ENCODE measurements around the gene RANBP10. TPM values are rescaled to one million over a fixed set of nuclear protein-coding genes. Genes with fewer than 3 reads are reported as not detected.
A peak's percentile ranks its signal among the peaks of the same experiment; 100 is the strongest.

Gene RANBP10
- total RNA-seq, 1 experiment from 2014 or later, result 8.3 TPM

DNA sequence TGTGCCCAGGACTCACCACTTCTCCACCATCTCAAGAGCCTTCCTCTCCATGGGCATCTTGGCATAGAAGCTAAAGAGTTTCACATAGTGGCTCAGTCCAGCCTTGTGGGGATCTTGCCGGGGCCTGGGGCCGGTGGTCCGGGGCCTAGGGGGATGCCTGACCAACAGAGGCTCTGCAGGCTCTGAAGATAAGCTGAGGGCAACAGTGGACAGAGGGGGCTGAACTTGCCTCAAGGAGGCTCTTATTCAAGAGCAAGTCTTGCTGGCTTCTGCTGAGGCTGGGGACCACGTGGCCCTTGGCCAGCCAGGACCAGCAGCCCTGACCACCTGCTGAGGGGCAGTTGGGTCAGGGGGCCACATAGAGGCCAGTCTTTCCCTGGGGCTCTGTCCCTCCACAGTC, 22.3 kb upstream of the RANBP10 start:
- no peak for DNase-seq (ENCODE audit: low spot score)

DNA sequence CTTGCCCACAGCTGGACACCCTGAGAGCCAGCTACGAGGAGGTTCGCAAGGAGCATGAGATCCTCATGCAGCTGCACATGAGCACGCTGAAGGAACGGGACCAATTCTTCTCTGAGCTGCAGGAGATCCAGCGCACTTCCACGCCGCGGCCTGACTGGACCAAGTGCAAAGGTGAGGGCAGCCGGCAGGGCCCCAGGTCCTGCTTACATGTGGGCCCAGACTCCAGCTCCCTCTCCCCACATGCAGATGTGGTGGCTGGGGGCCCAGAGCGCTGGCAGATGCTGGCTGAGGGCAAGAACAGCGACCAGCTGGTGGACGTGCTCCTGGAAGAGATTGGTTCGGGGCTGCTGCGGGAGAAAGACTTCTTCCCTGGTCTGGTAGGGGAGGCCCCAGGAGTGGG, 19.5 kb upstream of the RANBP10 start:
- no peak for DNase-seq (ENCODE audit: low spot score)

DNA sequence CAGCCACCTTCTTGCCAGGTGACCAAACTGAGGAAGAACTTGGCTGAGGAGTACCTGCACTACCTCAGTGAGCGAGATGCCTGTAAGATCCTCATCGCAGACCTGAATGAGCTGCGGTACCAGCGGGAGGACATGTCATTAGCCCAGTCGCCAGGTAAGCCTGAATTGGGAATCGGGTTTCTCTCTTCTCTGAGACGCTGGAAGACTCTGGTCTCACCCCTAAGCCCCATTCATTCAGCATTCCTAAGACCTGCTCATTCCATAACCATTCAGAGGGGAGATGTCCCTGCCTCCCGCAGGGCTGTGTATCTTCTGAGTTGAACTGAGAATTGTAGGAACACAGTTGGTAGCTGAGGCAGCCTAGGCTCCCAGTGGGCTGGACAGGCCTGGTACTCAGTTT, 18.8 kb upstream of the RANBP10 start:
- no peak for DNase-seq (ENCODE audit: low spot score)

DNA sequence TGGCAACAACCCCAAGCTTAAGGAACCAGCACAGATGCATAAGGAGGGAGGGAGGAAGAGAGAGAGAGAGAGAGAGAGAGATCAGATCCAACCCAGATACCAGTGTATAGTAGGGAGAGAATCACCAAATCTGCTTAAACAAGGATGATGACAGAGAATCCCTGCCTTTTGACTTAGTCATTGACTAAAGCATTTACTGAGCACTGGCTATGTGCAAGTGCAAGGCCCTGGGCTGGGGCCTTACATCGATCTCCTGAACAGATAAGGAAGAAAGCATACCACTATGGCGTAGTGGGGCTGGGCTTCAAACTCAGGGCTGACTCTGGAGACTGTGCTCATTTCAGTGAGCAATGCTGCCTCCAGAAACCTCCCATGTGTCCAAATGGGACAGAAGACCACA, 16.2 kb upstream of the RANBP10 start:
- no peak for DNase-seq (ENCODE audit: low spot score)

DNA sequence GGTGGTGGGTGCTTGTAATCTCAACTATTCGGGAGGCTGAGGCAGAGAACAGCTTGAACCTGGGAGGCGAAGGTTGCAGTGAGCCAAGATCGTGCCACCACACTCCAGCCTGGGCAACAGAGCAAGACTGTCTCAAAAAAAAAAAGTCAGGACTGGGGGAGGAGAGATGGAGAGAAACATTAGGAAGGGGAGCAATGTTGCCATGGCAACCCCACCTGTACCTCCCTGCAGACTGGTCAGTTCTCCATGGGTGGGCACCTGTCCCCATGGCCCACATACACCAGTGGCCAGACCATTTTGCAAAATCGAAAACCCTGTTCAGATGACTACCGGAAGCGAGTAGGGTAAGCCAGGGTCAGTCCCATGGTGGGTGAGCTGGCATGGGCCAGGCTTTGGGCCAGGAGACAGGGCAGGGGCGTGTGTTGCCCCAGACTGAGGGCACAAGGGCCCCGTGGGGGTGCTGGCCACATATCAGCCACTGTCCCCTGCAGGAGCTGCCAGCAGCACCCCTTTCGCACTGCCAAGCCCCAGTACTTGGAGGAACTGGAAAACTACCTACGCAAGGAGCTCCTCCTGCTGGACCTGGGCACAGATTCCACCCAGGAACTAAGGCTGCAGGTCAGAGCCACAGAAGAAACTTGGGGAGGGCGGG, 14.4 kb upstream of the RANBP10 start:
- DNase-seq (ENCODE audit: low spot score), result peak; percentile 42

DNA sequence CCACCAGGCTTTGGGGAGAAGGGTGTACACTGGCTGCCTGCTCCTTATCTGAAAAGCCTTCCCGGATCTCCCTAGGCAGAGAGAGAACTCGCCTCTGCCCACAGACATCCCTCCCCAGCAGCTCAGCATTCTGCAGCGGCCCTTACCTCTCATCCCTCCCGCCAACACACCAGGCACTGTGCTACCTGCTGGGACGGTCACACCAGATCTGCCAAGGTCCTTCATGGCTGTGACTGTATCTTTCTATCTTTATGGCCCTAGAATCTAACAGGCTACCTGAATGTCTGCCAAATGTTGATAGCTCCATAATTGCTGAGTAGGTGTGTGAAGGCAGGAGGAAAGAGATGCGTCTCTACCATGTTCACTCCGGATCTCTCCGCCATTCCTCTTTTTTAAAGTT, 8.2 kb upstream of the RANBP10 start:
- DNase-seq (ENCODE audit: low spot score), result peak; percentile 35

DNA sequence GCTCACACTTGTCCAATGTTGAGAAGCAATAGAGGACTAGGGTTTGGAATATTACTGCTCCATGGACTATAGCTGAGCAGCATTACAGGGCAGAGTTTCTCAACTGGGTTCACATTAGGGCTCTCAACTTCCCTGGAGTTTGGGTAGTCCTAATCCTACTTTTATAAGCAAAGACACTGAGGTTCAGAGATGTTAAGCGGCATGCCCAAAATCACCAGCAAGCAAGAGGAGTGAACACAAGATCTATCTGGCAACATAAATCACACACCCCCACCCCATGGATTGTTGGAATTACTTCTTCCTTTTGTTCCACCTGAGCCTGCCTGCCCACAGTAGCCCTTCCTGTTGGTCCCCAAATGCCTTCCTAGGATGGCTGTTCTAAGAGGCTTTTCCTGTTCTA, 5.5 kb upstream of the RANBP10 start:
- DNase-seq (ENCODE audit: low spot score), result no peak

DNA sequence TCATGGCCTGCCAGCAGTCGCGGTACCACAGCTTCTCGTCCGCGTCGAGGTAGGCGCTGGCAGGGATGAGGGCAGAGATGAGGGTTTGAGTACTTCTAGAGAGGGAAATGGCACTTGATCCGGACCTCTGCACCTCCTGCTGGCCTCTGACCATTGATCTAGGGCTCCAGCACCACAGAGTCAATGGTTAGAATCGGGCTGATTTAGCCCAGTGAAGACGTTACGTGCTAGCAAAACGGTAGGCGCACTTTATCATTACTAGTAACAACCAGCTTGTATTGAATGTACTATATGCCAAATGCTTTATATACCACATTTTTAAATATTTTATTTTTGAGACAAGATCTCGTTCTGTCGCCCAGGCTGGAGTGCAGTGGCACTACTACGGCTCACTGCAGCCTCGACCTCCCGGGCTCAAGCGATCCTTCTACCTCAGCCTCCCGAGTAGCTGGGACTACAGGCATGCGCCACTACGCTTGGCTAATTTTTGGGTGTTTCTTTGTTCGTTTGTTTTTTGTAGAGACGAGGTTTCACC, 855 bp upstream of the RANBP10 start:
- DNase-seq (ENCODE audit: low spot score), result no peak

DNA sequence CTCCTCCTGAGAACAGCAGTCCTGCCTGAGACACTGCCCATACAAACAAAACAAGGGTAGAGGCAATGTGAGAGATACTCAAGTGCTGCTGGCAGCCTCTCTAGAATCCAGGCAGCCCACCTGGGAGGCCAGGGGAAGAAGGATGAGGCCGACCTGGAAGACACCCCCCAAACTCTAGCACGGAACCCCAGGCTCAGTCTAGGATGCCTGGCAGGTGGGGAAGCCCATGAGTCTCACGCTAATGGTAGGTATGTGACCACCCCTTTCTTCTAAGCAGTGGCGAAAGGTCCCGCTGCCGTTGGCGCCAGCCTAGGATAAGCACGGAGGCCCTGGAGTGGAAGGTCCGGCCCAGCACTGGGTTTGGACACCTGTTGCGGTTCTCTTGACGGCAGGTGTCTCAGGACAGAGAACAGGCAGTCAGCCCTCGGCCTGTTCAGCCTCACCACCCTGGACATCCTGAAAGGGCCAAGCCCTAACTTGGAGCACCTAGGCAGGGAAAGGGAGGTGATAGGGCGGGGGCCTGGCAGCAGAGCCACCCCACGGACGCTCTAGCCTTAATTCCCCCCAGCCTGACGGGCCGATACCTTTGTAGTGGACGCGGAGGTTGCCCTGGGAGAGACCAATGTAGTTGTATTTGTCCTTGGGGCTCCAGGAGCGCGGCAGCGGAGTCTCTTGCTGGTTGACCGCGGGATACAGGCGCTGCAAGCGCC, 487 bp downstream of the RANBP10 start:
- DNase-seq (ENCODE audit: low spot score), result peak; percentile 37

DNA sequence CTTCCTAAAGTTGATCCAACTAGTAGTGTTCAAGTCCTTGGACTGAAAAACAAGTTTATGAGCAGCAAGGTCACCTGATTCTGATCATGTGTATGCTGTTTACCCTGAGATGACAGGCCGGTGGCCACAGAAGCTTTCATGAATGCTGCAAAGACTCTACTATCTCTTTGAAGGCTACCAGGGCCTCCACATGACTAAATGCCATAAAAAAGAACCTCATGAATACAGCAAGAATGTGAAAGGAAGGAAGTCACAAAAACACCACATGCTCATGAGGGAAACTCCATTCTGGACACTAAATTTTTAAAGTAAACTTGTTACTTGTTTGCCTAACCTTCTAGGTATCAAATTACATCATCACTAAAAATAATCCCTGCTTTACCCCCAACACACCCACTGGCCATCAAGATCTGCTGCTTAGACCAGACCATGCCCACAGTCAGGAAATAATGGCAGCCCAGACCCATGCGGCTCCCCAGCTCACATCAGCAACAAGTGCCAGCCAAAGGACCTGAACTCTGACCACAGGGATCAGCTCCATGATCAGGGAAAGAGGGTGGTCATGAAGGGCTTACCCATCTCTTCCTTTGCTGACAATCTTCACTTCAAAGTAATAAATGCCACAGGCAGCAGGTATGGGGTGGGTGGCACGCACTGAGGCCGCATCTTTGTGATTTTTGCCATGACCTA, 1.4 kb downstream of the RANBP10 start:
- DNase-seq (ENCODE audit: low spot score), result no peak

DNA sequence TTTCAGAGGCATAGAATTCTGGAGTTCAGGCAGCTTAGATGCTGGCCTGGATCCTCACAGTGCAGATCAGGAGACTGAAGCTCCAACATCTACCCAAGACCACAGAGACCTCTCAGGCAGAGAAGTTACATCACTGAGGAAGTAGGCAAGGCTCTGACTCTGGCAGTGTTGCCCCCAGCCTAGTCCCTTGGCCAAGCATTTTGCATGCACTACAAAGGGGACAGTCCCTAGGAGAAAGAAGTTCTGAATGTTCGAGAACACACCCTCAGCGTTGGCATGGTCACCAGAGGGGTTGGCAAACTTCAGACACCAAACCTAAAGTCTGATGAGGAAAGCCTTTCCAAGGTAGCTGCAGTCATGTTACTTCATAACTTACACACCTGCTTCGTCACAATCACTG, 2.5 kb downstream of the RANBP10 start:
- DNase-seq (ENCODE audit: low spot score), result no peak

DNA sequence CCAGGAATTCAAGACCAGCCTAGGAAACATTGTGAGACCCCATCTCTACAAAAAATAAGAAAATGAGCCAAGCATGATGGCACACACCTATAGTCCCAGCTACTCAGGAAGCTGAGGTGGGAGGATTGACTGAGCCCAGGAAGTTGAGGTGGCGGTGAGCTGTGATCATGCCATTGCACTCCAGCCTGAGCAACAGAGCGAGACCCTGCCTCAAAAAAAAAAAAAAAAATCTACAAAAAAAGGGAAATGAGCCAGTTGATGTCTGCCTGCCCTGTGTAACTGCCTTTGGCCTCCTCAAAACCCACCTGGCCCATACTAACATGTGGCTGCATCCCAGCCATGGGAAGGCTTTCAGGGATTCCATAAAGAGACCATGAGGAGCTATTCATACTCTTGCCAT, 4.5 kb downstream of the RANBP10 start:
- DNase-seq (ENCODE audit: low spot score), result no peak

DNA sequence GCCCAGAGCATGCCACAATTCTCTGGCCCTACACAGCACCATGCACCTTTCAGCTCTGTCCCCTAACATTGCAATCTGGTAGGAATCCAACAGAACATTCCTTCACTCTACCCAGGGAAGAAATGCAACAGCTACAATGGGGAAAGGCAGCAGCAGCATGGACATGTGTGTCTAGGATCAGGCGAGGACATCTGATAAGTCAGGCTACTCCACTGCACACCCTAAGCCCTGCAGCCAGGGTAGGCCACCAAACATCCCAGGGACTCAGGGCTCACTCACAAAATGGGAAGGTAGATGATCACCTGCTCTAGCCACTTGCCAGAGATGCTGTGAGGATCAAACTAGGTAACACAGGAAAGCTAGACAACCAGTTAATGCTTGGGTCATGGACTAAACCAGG, 5.1 kb downstream of the RANBP10 start:
- DNase-seq (ENCODE audit: low spot score), result no peak

DNA sequence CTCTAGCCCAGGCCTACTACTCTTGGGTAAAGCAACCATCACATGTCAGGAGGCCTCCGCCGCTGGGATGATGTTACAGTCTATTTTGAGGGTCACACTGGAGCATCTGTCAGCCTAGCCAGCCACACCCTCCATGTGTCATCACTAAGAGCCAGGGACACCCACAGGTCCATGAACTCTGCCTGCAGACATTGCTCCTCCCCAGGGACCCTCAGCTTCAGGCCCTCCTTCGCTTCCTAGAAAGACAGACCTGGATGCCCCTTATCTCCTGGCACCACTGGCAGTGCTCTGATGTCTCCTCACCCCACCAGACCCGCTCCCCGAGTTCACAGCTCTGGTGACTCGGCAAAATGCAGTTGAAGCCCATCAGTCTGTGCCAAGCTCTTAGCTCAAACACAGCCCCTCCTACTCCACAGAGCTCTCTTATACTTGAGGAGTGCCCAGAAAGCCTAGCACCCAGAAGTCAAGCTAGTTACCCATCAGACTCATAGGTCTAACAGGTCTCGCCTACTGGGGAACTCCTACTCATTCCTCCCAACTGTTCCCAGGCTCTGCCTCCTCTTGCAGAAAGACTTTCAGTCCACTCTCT, 5.9 kb downstream of the RANBP10 start:
- no peak for DNase-seq (ENCODE audit: low spot score)

DNA sequence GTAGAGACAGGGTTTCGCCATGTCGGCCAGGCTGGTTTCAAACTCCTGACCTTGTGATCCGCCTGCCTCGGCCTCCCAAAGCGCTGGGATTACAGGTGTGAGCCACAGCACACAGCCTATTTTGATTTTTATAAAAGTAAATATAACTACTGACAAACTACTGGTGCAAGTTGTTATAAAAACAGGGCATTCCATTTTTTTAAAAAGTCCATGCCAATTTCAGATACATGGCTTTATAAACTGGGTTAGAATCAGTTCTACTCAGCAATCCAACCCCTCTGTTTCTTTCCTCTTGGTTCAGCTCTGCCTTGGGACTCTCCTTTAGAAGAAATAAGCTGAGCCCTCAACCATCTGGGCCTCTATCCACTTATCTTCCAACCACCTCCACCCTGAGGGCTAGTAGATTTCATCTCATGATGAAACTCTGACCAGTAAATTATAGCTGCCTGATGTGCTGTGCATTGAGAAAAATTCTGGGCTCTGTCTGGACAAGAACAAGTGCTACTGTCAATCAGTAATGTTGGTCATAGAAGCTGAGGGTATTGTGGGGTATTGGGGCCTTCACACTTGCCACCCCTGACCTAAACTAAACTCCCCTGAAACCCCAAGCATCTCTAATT, 10.2 kb downstream of the RANBP10 start:
- DNase-seq (ENCODE audit: low spot score), result no peak

DNA sequence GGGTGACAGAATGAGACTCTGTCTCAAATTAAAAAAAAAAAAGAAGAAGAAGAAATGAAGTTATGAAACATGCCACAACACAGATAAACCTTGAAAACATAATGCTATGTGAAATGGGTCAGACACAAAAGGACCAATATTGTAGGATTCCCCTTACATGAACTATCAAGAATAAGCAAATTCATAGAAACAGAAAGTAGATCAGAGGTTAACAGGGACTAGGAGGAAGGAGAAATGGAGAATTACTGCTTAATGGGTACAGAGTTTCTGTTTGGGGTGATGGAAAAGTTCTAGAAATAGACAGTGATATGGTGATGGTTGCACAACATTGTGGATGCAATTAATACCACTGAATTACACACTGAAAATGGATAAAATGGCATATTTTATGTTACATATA, 16.3 kb downstream of the RANBP10 start:
- no peak for DNase-seq (ENCODE audit: low spot score)

DNA sequence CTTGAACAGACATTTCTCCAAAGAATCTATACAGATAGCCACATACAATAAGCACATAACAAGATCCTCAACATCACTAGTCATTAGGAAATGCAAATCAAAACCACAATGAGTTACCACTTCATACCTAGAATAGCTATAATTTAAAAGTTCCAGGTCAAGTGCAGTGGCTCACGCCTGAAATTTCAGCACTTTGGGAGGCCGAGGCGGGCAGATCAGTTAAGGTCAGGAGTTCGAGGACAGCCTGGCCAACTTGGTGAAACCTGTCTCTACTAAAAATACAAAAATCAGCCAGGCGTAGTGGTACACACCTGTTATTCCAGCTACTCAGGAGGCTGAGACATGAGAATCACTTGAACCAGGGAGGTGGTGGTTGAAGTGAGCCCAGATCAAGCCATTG, 19.9 kb downstream of the RANBP10 start:
- no peak for DNase-seq (ENCODE audit: low spot score)

DNA sequence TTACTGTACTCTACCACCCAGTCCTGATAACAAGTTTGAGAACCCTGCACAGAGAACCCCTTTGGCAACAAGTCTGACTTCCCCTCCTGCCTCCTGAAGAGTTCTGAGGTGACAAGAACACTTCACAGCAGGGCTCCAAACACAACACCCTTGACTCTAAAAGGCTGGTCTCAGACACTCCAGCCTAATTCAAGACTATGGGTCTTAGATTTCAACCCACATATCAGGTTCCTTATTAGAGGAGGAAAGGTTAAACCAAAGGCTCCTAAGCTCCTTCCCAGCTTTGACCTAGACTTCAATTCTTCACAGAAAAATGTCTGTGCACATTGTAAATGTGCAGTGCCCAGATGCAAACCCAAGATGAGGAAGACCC, 23.0 kb downstream of the RANBP10 start:
- no peak for DNase-seq (ENCODE audit: low spot score)

DNA sequence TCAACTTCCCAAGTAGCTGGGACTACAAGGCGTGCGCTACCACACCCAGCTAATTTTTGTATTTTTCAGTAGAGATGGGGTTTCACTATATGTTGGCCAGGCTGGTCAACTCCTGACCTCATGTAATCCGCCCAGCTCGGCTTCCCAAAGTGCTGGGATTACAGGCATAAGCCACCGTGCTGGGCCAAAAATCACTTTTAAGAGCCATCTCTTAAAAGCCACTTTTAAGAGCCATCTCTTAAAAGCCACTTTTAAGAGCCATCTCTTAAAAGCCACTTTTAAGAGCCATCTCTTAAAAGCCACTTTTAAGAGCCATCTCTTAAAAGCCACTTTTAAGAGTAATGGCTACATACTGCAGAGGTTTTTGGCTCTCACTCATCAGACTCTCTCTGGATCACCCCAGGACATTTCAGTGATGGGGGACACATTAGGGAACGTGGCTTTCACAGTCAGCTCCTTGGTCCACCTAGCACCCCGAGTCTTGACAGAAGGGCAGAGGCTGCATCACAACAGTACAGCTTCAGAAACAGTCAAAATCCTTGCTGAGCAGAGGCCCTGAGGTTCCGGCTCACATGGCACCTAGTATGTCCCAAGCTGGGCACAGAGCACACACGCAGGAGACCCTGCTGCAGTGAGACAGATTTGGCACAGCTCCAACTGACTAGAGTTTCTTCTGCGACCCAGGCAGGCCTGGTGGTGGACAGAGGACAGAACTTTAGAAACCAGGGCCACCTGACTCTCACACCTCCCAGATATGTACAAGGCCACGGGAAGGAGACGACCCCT, 23.6 kb downstream of the RANBP10 start:
- DNase-seq (ENCODE audit: low spot score), result no peak

DNA sequence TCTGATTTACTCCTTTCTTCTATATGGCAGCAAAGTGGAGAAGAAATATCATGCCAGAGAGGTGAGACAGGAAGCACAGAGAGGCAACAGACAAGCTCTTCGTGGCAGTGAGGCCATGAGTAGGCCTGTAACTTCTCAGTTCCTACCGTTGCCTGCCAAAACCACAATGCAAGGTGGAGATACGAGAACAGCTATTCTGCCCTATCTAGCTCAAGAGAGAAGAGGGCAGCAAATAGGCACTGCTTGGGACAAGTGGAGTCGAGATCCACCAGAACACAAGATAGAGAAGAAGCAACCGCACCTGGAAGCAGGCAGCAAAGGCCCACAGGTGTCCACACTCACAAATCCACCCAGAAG, 24.8 kb downstream of the RANBP10 start:
- no peak for DNase-seq (ENCODE audit: low spot score)

DNA sequence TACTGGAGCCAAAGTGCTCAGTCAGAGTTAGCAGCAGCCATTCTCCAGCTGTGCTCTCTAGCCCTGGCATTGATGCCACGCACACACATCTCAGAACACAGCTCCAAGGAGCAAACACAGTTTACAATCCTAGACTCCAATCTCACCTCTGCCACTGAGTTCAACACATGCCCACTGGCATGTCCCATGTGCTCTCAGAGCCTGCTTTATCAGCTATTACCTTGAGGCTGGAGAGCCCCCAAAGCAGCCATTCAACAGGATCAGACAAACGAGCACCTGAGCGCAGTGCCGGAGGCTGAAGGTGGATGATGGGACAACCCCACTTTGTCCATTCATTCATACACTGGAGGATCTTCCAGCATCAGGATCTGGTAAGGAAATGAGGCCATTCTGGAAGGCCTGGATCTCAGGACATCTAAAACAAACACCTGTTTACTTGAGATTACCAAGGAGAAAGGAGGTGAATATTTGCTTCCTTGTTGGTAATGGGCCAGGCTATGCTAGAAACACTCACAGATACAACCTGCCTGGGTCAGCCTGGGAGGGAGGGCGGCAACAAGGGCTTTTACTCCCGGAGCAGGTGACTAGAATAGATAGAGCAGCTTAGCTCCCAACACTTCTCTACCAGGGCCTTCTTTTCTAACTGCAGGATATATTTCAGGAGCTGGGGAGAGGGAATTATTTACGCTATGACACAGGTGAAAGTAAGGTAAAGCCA, 25.4 kb downstream of the RANBP10 start:
- no peak for DNase-seq (ENCODE audit: low spot score)
